A549 (cell line): Measurements from ENCODE around the gene DEF6. TPM values are rescaled to one million over a fixed set of nuclear protein-coding genes. Genes with fewer than 3 reads are reported as not detected.

Source experiments
- ATAC-seq, 2 experiments: fragments of 200-7000 bp in 1 of 2; fragments of >200 bp in 1 of 2; cut with Nextera tagmentation in 1 of 2; cut with Tn5 transposase in 1 of 2; 3 replicates each; pipeline versions ENCODE4 v1.8.0 to v1.9.1; 2018 to 2020; ENCODE audit warnings: mild to moderate bottlenecking in 1 of 2, moderate library complexity in 1 of 2
- CTCF ChIA-PET: fragments of 300-600 bp; sonication (Branson Sonifier 250); formaldehyde crosslinking; extraction: SDS; loops from one replicate; lab custom pipeline; 2021; ENCODE audit warnings: antibody characterized with exemption, inconsistent platforms; lab: Yijun Ruan, JAX
- POLR2A ChIA-PET: fragments of 350-600 bp; formaldehyde crosslinking; extraction: SDS; loops from one replicate; lab custom pipeline; 2021; ENCODE audit warnings: antibody characterized with exemption, inconsistent platforms; lab: Yijun Ruan, JAX
- DNase-seq, 2 experiments: peaks; one replicate each; pipeline versions ENCODE4 v3.0.0 to v3.0.0-alpha.2; 2011 to 2016; ENCODE audit warnings: low read depth in 1 of 2, low spot score in 1 of 2
- FAIRE-seq: peaks from 2 replicates; lab custom pipeline; 2011; peaks lifted over from hg19 to GRCh38; lab: Jason Lieb, UNC
- H3K27ac ChIP-seq, 2 experiments: fragments of >200 bp; sonication (Bioruptor Twin); formaldehyde crosslinking; 3 replicates each; pipeline ENCODE4 v1.5.1; 2016 to 2017
- H3K4me1 ChIP-seq: fragments of >200 bp; sonication (Bioruptor Twin); formaldehyde crosslinking; 3 replicates; pipeline ENCODE4 v1.6.1; 2016
- H3K4me2 ChIP-seq: fragments of >200 bp; sonication (Bioruptor Twin); formaldehyde crosslinking; 3 replicates; pipeline ENCODE4 v1.6.1; 2016
- H3K4me3 ChIP-seq: fragments of >200 bp; sonication (Bioruptor Twin); formaldehyde crosslinking; 3 replicates; pipeline ENCODE4 v1.5.1; 2016
- H3K9me3 ChIP-seq: fragments of >200 bp; sonication (Bioruptor Twin); formaldehyde crosslinking; 3 replicates; pipeline ENCODE4 v1.6.1; 2016
- BHLHE40 ChIP-seq: IDR thresholded peaks from 2 replicates; pipeline ENCODE4 v1.6.1; 2012; ENCODE audit warnings: low read depth, low read length, inconsistent platforms
- CBX2 ChIP-seq: fragments of 200-600 bp; sonication (generic); IDR thresholded peaks from 2 replicates; pipeline ENCODE4 v1.6.1; 2016; ENCODE audit warnings: low read depth, mild to moderate bottlenecking, borderline replicate concordance
- CBX8 ChIP-seq: fragments of 200-600 bp; sonication (generic); IDR thresholded peaks from 2 replicates; pipeline ENCODE4 v1.6.1; 2016
- CEBPB ChIP-seq, 2 experiments: fragments of >200 bp in 1 of 2; sonication (Bioruptor Twin) in 1 of 2; formaldehyde crosslinking in 1 of 2; IDR thresholded peaks; 2 replicates each; pipeline ENCODE4 v1.6.1; 2012 to 2016
- CHD2 ChIP-seq: fragments of 150-350 bp; IDR thresholded peaks from 2 replicates; pipeline ENCODE4 v1.6.1; 2014; ENCODE audit warnings: low read length; ENCODE audit not compliant: partially characterized antibody
- CHD4 ChIP-seq: fragments of 200-600 bp; sonication (generic); IDR thresholded peaks from 2 replicates; pipeline ENCODE4 v1.6.1; 2016; ENCODE audit warnings: antibody characterized with exemption, mild to moderate bottlenecking, borderline replicate concordance
- EHF ChIP-seq: fragments of 250-450 bp; sonication (Bioruptor Pico); IDR thresholded peaks from 2 replicates; pipeline ENCODE4 v1.5.0; 2020; ENCODE audit warnings: mild to moderate bottlenecking
- ESRRA ChIP-seq: fragments of 150-350 bp; IDR thresholded peaks from 2 replicates; pipeline ENCODE4 v1.6.1; 2014; ENCODE audit warnings: mild to moderate bottlenecking, low read length, borderline replicate concordance
- FOSB ChIP-seq: fragments of 250-450 bp; sonication (Bioruptor Pico); IDR thresholded peaks from 2 replicates; pipeline ENCODE4 v1.5.0; 2020; ENCODE audit warnings: mild to moderate bottlenecking, moderate library complexity
- FOSL2 ChIP-seq, 2 experiments: fragments of 450-650 bp in 1 of 2; fragments of >200 bp in 1 of 2; sonication (Bioruptor Twin) in 1 of 2; formaldehyde crosslinking; IDR thresholded peaks; 2 replicates each; pipeline versions ENCODE4 v1.5.0 to v1.6.1; 2016 to 2020; ENCODE audit warnings: mild to moderate bottlenecking in 1 of 2, moderate library complexity in 1 of 2
- GATA3 ChIP-seq: IDR thresholded peaks from 2 replicates; pipeline ENCODE4 v1.6.1; 2012; ENCODE audit warnings: borderline replicate concordance
- HOXB5 ChIP-seq: fragments of 250-450 bp; sonication (Bioruptor Pico); IDR thresholded peaks from 2 replicates; pipeline ENCODE4 v1.5.0; 2020; ENCODE audit warnings: mild to moderate bottlenecking, moderate library complexity
- KDM1A ChIP-seq: fragments of 200-600 bp; sonication (generic); IDR thresholded peaks from 2 replicates; pipeline ENCODE4 v1.6.1; 2016; ENCODE audit warnings: low read depth, mild to moderate bottlenecking
- MAFK ChIP-seq: fragments of 450-650 bp; IDR thresholded peaks from 2 replicates; pipeline ENCODE4 v1.6.1; 2014; ENCODE audit not compliant: partially characterized antibody
- NFE2L2 ChIP-seq: fragments of 150-350 bp; conservative IDR thresholded peaks from 2 replicates; pipeline ENCODE4 v1.6.1; 2014; ENCODE audit warnings: low read length
- NPAS2 ChIP-seq: fragments of 250-450 bp; sonication (Bioruptor Pico); IDR thresholded peaks from 2 replicates; pipeline ENCODE4 v1.8.0; 2022; ENCODE audit warnings: mild to moderate bottlenecking, moderate library complexity, borderline replicate concordance
- NR3C1 ChIP-seq: fragments of >200 bp; sonication (Bioruptor Twin); formaldehyde crosslinking; IDR thresholded peaks from 3 replicates; pipeline ENCODE4 v1.6.1; 2017
- RAD21 ChIP-seq, 2 experiments: fragments of >200 bp in 1 of 2; sonication (Bioruptor Twin) in 1 of 2; formaldehyde crosslinking in 1 of 2; IDR thresholded peaks in 1 of 2; conservative IDR thresholded peaks in 1 of 2; 2 replicates in 1 of 2; 3 replicates in 1 of 2; pipeline ENCODE4 v1.6.1; 2012 to 2018; ENCODE audit warnings: inconsistent platforms in 1 of 2
- RCOR1 ChIP-seq: fragments of 150-350 bp; IDR thresholded peaks from 2 replicates; pipeline ENCODE4 v1.6.1; 2014; ENCODE audit warnings: antibody characterized with exemption, low read length, low read depth
- SMC3 ChIP-seq: fragments of >200 bp; sonication (Bioruptor Twin); formaldehyde crosslinking; IDR thresholded peaks from 3 replicates; pipeline ENCODE4 v1.6.1; 2018; ENCODE audit warnings: inconsistent platforms
- SREBF2 ChIP-seq: fragments of 450-650 bp; IDR thresholded peaks from 2 replicates; pipeline ENCODE4 v1.6.1; 2014; ENCODE audit warnings: mild to moderate bottlenecking, moderate library complexity
- TFCP2L1 ChIP-seq: fragments of 250-450 bp; sonication (Bioruptor Pico); IDR thresholded peaks from 2 replicates; pipeline ENCODE4 v1.5.0; 2021; ENCODE audit warnings: mild to moderate bottlenecking
- TP53 ChIP-seq: fragments of 250-450 bp; sonication (Bioruptor Pico); IDR thresholded peaks from 2 replicates; pipeline ENCODE4 v1.5.0; 2021; ENCODE audit warnings: mild to moderate bottlenecking, moderate library complexity
- ZC3H11A ChIP-seq: fragments of 450-650 bp; IDR thresholded peaks from 2 replicates; pipeline ENCODE4 v1.6.1; 2014; ENCODE audit warnings: antibody characterized with exemption, mild to moderate bottlenecking
- ZSCAN20 ChIP-seq: fragments of 250-450 bp; sonication (Bioruptor Pico); IDR thresholded peaks from 2 replicates; pipeline ENCODE4 v1.8.0; 2022; ENCODE audit warnings: mild to moderate bottlenecking, moderate library complexity
- WGBS: methylation state at CpG from one replicate; pipeline ENCODE4 v1.1.6; 2017; ENCODE audit errors: missing lambda C conversion rate; 5-methylcytosine and 5-hydroxymethylcytosine counted together
- polyA plus RNA-seq, 4 experiments: library from polyadenylated mRNA; depleted of rRNA in 3 of 4; stranded (reverse); fragments of >200 nt; fragmentation: RNase III in 1 of 4; extraction: RNeasy Plus Mini Kit Qiagen cat#74134 plus additional on column Dnase treatment in 1 of 4; gene quantifications; 2 replicates in 3 of 4; 3 replicates in 1 of 4; pipeline ENCODE4 v1.2.3, GENCODE V29; 2011 to 2017
- TF ChIP-seq, protein P1 (sequence below): fragments of >200 bp; sonication (Bioruptor Twin); formaldehyde crosslinking; IDR thresholded peaks from 3 replicates; pipeline ENCODE4 v1.6.1; 2016
- TF ChIP-seq, protein P2 (sequence below): fragments of 250-450 bp; sonication (Bioruptor Pico); IDR thresholded peaks from 2 replicates; pipeline ENCODE4 v1.5.0; 2020; ENCODE audit warnings: low read depth, mild to moderate bottlenecking, moderate library complexity
- TF ChIP-seq, protein P3 (sequence below): IDR thresholded peaks from 2 replicates; pipeline ENCODE4 v1.6.1; 2012
- TF ChIP-seq, protein P4 (sequence below): fragments of 150-350 bp; IDR thresholded peaks from 2 replicates; pipeline ENCODE4 v1.6.1; 2014; ENCODE audit warnings: low read depth, mild to moderate bottlenecking, low read length
- TF ChIP-seq, protein P5 (sequence below): fragments of >200 bp; sonication (Bioruptor Twin); formaldehyde crosslinking; IDR thresholded peaks from 2 replicates; pipeline ENCODE4 v1.6.1; 2016

Gene DEF6
- polyA plus RNA-seq, 2 of the 4 experiments (the other 2 are of a cell fraction): 0.05 TPM

DNA sequence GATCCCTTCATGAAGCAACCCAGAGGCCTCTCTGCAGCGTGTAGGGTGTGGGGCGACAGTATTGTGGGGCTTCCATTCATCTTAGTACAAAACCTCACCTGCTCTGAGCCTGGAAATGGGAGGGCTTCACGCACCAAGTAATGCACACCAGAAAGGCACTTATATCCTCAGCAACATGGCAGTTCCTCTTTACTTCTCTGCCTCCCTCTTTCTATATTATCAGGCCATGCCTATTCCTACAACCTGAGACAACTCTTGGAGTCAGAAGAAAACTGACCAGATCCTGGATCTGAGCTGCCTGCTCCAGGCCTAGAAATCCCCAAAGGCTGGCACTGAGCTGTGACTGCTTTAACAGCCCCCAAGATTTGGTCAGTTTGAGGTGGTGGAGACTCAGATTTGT is 45.7 kb upstream of the DEF6 start:
- no peak overlapping the region for H3K27ac ChIP-seq
- H3K4me3 ChIP-seq: no peak overlapping the region
- ATAC-seq (no peak), FAIRE-seq (no peak), DNase-seq (no peak)
- ChIA-PET POLR2A (no interaction called here), CTCF (interaction anchor here (5.5 kb wide), 1 partner anchor 11 kb away, joined by 41 read pairs; no protein-coding TSS in a partner anchor)
- WGBS: 96% methylated on average over 3 of the region's 3 CpGs
- peaks cover 10% of the 10 kb centered on the region; the same call in 1 of the 3 replicates for H3K4me1 ChIP-seq
- no peaks in the 10 kb centered on the region for H3K9me3 ChIP-seq
- TF ChIP-seq EHF (CRISPR knock-in tag) (no peak), TFCP2L1 (CRISPR knock-in tag) (no peak), KDM1A (no peak), NPAS2 (no peak), CHD4 (no peak), TP53 (CRISPR knock-in tag) (no peak), SREBF2 (no peak), NR3C1 (no peak), CHD2 (no peak), NFE2L2 (no peak), RCOR1 (no peak), MAFK (no peak), ZC3H11A (no peak), SMC3 (no peak), CBX8 (no peak), CEBPB (IDR thresholded peaks at IDR 0.05) (no peak)
- TF ChIP-seq, protein P1, sequence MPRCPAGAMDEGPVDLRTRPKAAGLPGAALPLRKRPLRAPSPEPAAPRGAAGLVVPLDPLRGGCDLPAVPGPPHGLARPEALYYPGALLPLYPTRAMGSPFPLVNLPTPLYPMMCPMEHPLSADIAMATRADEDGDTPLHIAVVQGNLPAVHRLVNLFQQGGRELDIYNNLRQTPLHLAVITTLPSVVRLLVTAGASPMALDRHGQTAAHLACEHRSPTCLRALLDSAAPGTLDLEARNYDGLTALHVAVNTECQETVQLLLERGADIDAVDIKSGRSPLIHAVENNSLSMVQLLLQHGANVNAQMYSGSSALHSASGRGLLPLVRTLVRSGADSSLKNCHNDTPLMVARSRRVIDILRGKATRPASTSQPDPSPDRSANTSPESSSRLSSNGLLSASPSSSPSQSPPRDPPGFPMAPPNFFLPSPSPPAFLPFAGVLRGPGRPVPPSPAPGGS: no peak
- TF ChIP-seq, protein P2, sequence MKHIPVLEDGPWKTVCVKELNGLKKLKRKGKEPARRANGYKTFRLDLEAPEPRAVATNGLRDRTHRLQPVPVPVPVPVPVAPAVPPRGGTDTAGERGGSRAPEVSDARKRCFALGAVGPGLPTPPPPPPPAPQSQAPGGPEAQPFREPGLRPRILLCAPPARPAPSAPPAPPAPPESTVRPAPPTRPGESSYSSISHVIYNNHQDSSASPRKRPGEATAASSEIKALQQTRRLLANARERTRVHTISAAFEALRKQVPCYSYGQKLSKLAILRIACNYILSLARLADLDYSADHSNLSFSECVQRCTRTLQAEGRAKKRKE (CRISPR knock-in tag): no peak
- TF ChIP-seq, protein P3, sequence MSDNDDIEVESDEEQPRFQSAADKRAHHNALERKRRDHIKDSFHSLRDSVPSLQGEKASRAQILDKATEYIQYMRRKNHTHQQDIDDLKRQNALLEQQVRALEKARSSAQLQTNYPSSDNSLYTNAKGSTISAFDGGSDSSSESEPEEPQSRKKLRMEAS: no peak
- no peak overlapping the region for H3K4me2 ChIP-seq

DNA sequence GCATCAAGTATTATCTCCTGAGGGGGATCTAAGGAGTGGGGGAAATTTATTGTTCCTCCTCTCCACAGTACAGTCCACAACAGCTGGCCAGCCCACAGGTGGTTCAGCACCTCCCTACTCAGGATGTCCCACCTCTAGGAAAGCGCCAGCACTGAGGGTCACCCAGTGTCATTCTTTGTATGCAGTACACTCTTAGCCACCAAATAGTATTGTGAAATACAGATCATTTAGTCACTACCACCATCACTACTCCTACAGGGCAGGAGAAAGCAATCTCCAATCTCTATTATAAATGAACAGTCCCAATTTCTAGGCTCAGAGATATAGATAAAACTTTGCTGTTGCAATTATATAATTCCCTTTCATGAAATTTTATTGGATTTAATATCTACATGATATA is 44.4 kb upstream of the DEF6 start:
- ChIA-PET CTCF (interaction anchor here (0.6 to 5.5 kb wide), 2 partner anchors 13 to 432 kb away, joined by 3 to 41 read pairs; no protein-coding TSS in a partner anchor), POLR2A (no interaction called here)
- Histone ChIP-seq H3K9me3 (no peaks in the 10 kb centered on the region), H3K4me1 (peaks cover 13% of the 10 kb centered on the region), H3K4me2 (no peak overlapping the region), H3K27ac (no peak overlapping the region), H3K4me3 (no peak overlapping the region)
- FAIRE-seq (no peak), ATAC-seq (no peak), DNase-seq (no peak)
- TF ChIP-seq ESRRA: no peak
- TF ChIP-seq, protein P4, sequence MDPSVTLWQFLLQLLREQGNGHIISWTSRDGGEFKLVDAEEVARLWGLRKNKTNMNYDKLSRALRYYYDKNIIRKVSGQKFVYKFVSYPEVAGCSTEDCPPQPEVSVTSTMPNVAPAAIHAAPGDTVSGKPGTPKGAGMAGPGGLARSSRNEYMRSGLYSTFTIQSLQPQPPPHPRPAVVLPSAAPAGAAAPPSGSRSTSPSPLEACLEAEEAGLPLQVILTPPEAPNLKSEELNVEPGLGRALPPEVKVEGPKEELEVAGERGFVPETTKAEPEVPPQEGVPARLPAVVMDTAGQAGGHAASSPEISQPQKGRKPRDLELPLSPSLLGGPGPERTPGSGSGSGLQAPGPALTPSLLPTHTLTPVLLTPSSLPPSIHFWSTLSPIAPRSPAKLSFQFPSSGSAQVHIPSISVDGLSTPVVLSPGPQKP: no peak
- TF ChIP-seq ZSCAN20 (CRISPR knock-in tag): no peak
- no peak for TF ChIP-seq NFE2L2
- TF ChIP-seq, protein P5, sequence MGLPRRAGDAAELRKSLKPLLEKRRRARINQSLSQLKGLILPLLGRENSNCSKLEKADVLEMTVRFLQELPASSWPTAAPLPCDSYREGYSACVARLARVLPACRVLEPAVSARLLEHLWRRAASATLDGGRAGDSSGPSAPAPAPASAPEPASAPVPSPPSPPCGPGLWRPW: no peak
- no peak for TF ChIP-seq HOXB5
- TF ChIP-seq FOSL2 (IDR thresholded peaks at IDR 0.05): no peak
- TF ChIP-seq FOSL2 (CRISPR knock-in tag; IDR thresholded peaks at IDR 0.05): no peak
- TF ChIP-seq NR3C1: no peak
- TF ChIP-seq RAD21 (conservative IDR thresholded peaks at IDR 0.05 in 1 of 2, IDR thresholded peaks at IDR 0.05 in 1 of 2): no peak
- TF ChIP-seq CHD4: no peak
- no peak for TF ChIP-seq CBX2
- no peak for TF ChIP-seq FOSB
- no peak for TF ChIP-seq BHLHE40
- TF ChIP-seq CHD2: no peak
- no peak for TF ChIP-seq GATA3
- 100% methylated on average over 1 of the region's 1 CpG for WGBS
